Vagina (tissue), 2 donors: ENCODE measurements around the gene CMIP.

Experiments
- CTCF ChIP-seq, 3 experiments: fragments of 450-650 bp in 2 of 3; fragments of 200-600 bp in 1 of 3; sonication (generic) in 1 of 3; IDR thresholded peaks; one replicate each; pipeline ENCODE4 v1.5.1; 2017 to 2019; ENCODE audit warnings: antibody characterized with exemption in 3 of 3, mild to moderate bottlenecking in 2 of 3, moderate library complexity in 2 of 3
- POLR2A ChIP-seq, 2 donors: fragments of 450-650 bp; IDR thresholded peaks; one replicate each; pipeline ENCODE4 v1.6.1; 2017; ENCODE audit warnings: antibody characterized with exemption in 2 of 2, mild to moderate bottlenecking in 2 of 2, moderate library complexity in 2 of 2
- POLR2AphosphoS5 ChIP-seq, 2 donors: sonication (generic); formaldehyde crosslinking; IDR thresholded peaks; one replicate each; pipeline ENCODE4 v1.9.0; 2017; ENCODE audit warnings: antibody characterized with exemption in 2 of 2, mild to moderate bottlenecking in 2 of 2, low read depth in 1 of 2; ENCODE audit not compliant: insufficient read depth in 1 of 2

- no peak for TF ChIP-seq CTCF (IDR thresholded peaks at IDR 0.05)
- no peak for TF ChIP-seq POLR2A (IDR thresholded peaks at IDR 0.05)
- TF ChIP-seq POLR2AphosphoS5 (IDR thresholded peaks at IDR 0.05; ENCODE audit: insufficient read depth in 1 of 2, low read depth in 1 of 2) = peak in 1 of 2 donors; percentile 28
Observed at GRCh38 chr16:81530296-81530721, 85.7 kb downstream of the CMIP start.
